NB4 (cell line): ENCODE data around the gene NUDT15.

Experiments used
- MYC ChIP-seq: IDR thresholded peaks from 2 replicates; pipeline ENCODE4 v1.6.1; 2011; ENCODE audit warnings: low read depth, low read length
- POLR2A ChIP-seq: IDR thresholded peaks from 2 replicates; pipeline ENCODE4 v1.6.1; 2011; ENCODE audit warnings: mild to moderate bottlenecking; ENCODE audit not compliant: insufficient read length; ENCODE audit errors: extremely low read depth
- TF ChIP-seq, protein P1 (sequence below): IDR thresholded peaks from one replicate; pipeline ENCODE4 v1.5.1; 2012; ENCODE audit warnings: low read depth, low read length
- TF ChIP-seq, protein P2 (sequence below): IDR thresholded peaks from 2 replicates; pipeline ENCODE4 v1.6.1; 2011; ENCODE audit warnings: low read depth, low read length

DNA sequence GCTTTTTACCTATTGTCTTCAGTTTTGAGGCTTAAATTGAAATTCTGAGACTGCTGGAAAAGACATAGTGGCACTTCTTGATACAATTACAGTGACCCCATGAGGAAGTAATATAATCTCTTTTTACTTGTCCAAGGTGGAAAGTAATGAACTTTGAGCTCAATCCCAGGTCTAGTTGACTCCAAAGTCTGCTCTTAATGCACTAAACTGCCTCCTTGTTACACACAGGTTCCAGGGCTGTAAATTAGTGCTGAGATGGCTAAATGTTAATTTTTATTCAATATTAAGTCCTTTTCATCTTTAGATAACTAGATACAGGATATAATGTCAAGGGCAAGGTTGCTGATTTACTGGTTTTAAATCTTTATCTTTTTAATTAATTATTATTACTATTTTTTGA is 2.5 kb downstream of the NUDT15 start:
- TF ChIP-seq, protein P1, sequence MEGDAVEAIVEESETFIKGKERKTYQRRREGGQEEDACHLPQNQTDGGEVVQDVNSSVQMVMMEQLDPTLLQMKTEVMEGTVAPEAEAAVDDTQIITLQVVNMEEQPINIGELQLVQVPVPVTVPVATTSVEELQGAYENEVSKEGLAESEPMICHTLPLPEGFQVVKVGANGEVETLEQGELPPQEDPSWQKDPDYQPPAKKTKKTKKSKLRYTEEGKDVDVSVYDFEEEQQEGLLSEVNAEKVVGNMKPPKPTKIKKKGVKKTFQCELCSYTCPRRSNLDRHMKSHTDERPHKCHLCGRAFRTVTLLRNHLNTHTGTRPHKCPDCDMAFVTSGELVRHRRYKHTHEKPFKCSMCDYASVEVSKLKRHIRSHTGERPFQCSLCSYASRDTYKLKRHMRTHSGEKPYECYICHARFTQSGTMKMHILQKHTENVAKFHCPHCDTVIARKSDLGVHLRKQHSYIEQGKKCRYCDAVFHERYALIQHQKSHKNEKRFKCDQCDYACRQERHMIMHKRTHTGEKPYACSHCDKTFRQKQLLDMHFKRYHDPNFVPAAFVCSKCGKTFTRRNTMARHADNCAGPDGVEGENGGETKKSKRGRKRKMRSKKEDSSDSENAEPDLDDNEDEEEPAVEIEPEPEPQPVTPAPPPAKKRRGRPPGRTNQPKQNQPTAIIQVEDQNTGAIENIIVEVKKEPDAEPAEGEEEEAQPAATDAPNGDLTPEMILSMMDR, result no peak
- TF ChIP-seq, protein P2, sequence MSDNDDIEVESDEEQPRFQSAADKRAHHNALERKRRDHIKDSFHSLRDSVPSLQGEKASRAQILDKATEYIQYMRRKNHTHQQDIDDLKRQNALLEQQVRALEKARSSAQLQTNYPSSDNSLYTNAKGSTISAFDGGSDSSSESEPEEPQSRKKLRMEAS, result no peak
- TF ChIP-seq POLR2A (no peak), MYC (no peak)
